Breast epithelium (tissue), 4 donors: ENCODE results near the gene HSPG2. TPM values are rescaled to one million over a fixed set of nuclear protein-coding genes. Genes with fewer than 3 reads are reported as not detected.

Experiments
- DNase-seq, 2 donors: peaks; one replicate each; pipeline ENCODE4 v3.0.0-alpha.2; 2019; ENCODE audit warnings: low spot score in 2 of 2
- H3K27ac ChIP-seq, 2 donors: fragments of 200-600 bp; sonication (generic) in 1 of 2; one replicate each; pipeline ENCODE4 v1.5.1; 2016 to 2019; ENCODE audit warnings: mild to moderate bottlenecking in 1 of 2
- H3K27me3 ChIP-seq, 2 donors: fragments of 200-600 bp; sonication (generic) in 1 of 2; one replicate each; pipeline versions ENCODE4 v1.5.1 to v1.6.0; 2017 to 2019; ENCODE audit warnings: control low read depth in 1 of 2, mild to moderate bottlenecking in 1 of 2
- H3K36me3 ChIP-seq: fragments of 200-600 bp; one replicate; pipeline ENCODE4 v1.5.1; 2019
- H3K4me1 ChIP-seq, 2 donors: fragments of 200-600 bp; sonication (generic); one replicate each; pipeline ENCODE4 v1.5.1; 2016 to 2019; ENCODE audit warnings: control low read depth in 1 of 2
- H3K4me3 ChIP-seq, 3 donors: fragments of 200-600 bp; sonication (generic); 1 replicate in 2 of 3; 2 replicates in 1 of 3; pipeline ENCODE4 v1.5.1; 2016 to 2019; ENCODE audit warnings: mild to moderate bottlenecking in 3 of 3, moderate library complexity in 2 of 3
- H3K9me3 ChIP-seq, 2 donors: fragments of 200-600 bp; sonication (generic) in 1 of 2; one replicate each; pipeline ENCODE4 v1.5.1; 2016 to 2019; ENCODE audit warnings: control low read depth in 1 of 2
- CTCF ChIP-seq, 3 donors: fragments of 450-650 bp; IDR thresholded peaks; one replicate each; pipeline ENCODE4 v1.5.1; 2016 to 2017; ENCODE audit warnings: antibody characterized with exemption in 3 of 3, mild to moderate bottlenecking in 3 of 3, moderate library complexity in 3 of 3
- POLR2A ChIP-seq: fragments of 450-650 bp; IDR thresholded peaks from one replicate; pipeline ENCODE4 v1.6.1; 2016; ENCODE audit warnings: antibody characterized with exemption, mild to moderate bottlenecking, moderate library complexity
- POLR2AphosphoS5 ChIP-seq, 3 donors: sonication (generic); formaldehyde crosslinking; IDR thresholded peaks; one replicate each; pipeline ENCODE4 v1.6.1; 2017; ENCODE audit warnings: antibody characterized with exemption in 3 of 3
- intact Hi-C: fragments of 100-400 bp; cut with DNase I; formaldehyde crosslinking; loops from one replicate; pipeline ENCODE4 v1.15.1; 2023; ENCODE audit warnings: low total_unique reads
- total RNA-seq, 3 donors: library from RNA; depleted of rRNA; stranded (reverse); fragments of >200 nt; gene quantifications; one replicate each; pipeline ENCODE4 v1.1.0, GENCODE V29; 2016

Gene HSPG2
- total RNA-seq, 3 donors from 2014 or later = 48.3 to 219 (median 95.0) TPM

- Histone ChIP-seq H3K4me1 (peaks cover 19 to 36% of the 10 kb centered on the region in 2 donors), H3K27ac (peak overlapping the region; percentile 81 to 86), H3K9me3 (no peaks in the 10 kb centered on the region), H3K36me3 (no peaks in the 10 kb centered on the region), H3K27me3 (no peaks in the 10 kb centered on the region), H3K4me3 (no peak overlapping the region)
- DNase-seq = peak; percentile 75 to 87
- intact Hi-C loops = no loop called here
- TF ChIP-seq CTCF (IDR thresholded peaks at IDR 0.05) = no peak
- TF ChIP-seq POLR2AphosphoS5 (IDR thresholded peaks at IDR 0.05) = peak in 2 of 3 donors; percentile 53 to 64
- no peak for TF ChIP-seq POLR2A
Observed at GRCh38 chr1:21896652-21897532, 40.2 kb downstream of the HSPG2 start.

GRCh38 chr1:21896026-21896425 lies 41.1 kb downstream of the HSPG2 start:
- no peaks in the 10 kb centered on the region for H3K9me3 ChIP-seq
- H3K4me3 ChIP-seq = no peak overlapping the region
- H3K27ac ChIP-seq = peak overlapping the region; percentile 81 to 86
- intact Hi-C loops = no loop called here
- TF ChIP-seq POLR2A = no peak
- no peaks in the 10 kb centered on the region for H3K27me3 ChIP-seq
- H3K4me1 ChIP-seq = peaks cover 19 to 36% of the 10 kb centered on the region in 2 donors
- no peaks in the 10 kb centered on the region for H3K36me3 ChIP-seq
- DNase-seq = no peak

GRCh38 chr1:21894034-21894881 lies 42.9 kb downstream of the HSPG2 start:
- Histone ChIP-seq H3K36me3 (no peaks in the 10 kb centered on the region), H3K4me3 (no peak overlapping the region), H3K4me1 (peaks cover 12 to 28% of the 10 kb centered on the region in 2 donors), H3K27ac (peak overlapping the region; percentile 7 to 40), H3K27me3 (no peaks in the 10 kb centered on the region), H3K9me3 (no peaks in the 10 kb centered on the region)
- TF ChIP-seq POLR2AphosphoS5 (IDR thresholded peaks at IDR 0.05) (no peak), POLR2A (no peak), CTCF (IDR thresholded peaks at IDR 0.05) (no peak)
- no peak for DNase-seq
- intact Hi-C loops = no loop called here

GRCh38 chr1:21893046-21893805 lies 43.9 kb downstream of the HSPG2 start:
- no peak for TF ChIP-seq POLR2A
- no peak for TF ChIP-seq CTCF (IDR thresholded peaks at IDR 0.05)
- no peak for TF ChIP-seq POLR2AphosphoS5 (IDR thresholded peaks at IDR 0.05)
- no peak for DNase-seq
- H3K27ac ChIP-seq = no peak overlapping the region
- no peaks in the 10 kb centered on the region for H3K36me3 ChIP-seq
- H3K9me3 ChIP-seq = no peaks in the 10 kb centered on the region
- peaks cover 7 to 20% of the 10 kb centered on the region in 2 donors for H3K4me1 ChIP-seq
- no peak overlapping the region for H3K4me3 ChIP-seq
- intact Hi-C loops = no loop called here
- H3K27me3 ChIP-seq = no peaks in the 10 kb centered on the region
